A375 (cell line): Measurements from ENCODE around the gene CAVIN1. TPM values are rescaled to one million over a fixed set of nuclear protein-coding genes. Genes with fewer than 3 reads are reported as not detected.

Experiments
- small RNA-seq: library from RNA; depleted of rRNA; stranded (forward); fragments of <200 nt; gene quantifications from one replicate; pipeline ENCODE3, GENCODE V24; 2014
- total RNA-seq: library from RNA; depleted of rRNA; stranded (reverse); fragments of >200 nt; shearing (Covaris generic); gene quantifications from 2 replicates; pipeline ENCODE4 v1.2.3, GENCODE V29; 2014; rRNA removed

The CAVIN1 gene, protein sequence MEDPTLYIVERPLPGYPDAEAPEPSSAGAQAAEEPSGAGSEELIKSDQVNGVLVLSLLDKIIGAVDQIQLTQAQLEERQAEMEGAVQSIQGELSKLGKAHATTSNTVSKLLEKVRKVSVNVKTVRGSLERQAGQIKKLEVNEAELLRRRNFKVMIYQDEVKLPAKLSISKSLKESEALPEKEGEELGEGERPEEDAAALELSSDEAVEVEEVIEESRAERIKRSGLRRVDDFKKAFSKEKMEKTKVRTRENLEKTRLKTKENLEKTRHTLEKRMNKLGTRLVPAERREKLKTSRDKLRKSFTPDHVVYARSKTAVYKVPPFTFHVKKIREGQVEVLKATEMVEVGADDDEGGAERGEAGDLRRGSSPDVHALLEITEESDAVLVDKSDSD
- total RNA-seq = 257 and 264 TPM in 2 replicates

DNA sequence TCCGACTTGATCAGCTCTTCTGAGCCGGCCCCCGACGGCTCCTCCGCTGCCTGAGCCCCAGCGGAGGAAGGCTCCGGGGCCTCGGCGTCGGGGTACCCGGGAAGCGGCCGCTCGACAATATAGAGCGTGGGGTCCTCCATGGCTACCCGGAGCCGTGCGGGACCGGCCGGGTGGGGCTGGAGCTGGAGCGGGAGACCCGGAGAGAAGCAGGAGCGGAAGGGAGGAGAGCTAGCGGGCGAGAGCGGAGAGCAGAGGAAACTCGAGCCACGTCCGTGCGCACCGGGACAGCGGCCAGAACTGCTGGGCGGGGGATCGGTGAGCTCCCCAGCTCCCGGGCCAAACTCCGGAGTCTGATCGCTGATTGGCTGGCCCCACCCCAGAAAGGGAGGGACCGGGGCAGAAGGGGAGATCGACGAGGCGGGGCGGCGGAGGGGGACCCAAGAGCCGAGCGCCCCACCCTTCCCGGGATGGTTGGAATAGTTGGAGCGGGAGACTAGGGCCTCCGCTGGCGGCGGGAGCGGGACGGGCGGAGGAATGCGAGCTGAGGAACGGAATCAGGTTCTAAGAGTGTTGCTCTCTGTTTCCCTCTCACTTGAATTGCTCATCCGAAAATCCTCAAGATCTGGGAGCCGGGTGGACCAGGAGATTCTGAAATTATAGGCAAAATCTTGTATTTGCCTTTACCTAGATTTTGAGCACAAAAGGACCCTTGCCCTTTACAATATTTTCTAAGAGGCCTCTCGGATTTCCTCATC is at the start of gene CAVIN1:
TSS of gene CAVIN1 (minus strand) at position 299 of the 755 bp plus-strand sequence. CDS start at position 140, 159 bp downstream.

DNA sequence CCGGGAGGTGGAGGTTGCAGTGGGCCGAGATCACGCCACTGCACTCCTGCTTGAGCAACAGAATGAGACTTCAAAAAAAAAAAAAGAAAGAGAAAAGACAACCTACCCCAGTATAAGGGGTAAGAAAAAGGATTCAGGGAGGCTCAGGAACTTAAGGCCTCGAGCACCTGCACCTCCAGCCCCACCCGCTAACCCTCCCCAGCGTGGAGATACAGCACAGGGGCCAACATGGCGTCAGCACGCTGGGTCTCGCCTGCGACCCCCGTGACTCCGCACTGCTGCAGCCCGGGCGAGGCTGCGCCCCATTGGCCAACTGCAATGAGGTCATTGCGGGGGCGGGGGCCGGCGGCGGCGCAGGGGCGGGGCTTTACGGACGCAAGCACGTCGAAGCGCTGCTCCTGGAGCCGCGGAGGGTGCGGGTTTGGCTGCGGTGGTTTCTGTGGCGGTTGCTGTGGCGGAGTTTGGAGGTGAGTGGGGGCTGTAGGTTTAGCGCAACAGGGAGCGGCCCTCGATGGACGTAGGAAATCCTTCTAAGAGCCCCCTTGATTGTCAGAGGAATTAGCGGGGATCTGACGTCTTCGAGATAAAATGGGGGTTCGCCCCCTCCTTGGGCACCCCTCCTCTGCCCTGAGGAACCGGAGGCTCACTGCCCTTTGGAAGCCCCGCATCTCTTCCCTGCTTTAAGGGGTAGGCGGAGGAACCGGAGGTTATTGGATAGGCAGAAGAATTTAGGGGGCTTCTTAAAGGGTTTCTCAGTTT is 35.6 kb upstream of the CAVIN1 start, which contains the start of gene ATP6V0A1:
TSS of gene ATP6V0A1 (plus strand) at position 382 of the 759 bp plus-strand sequence. CDS start 2,017 bp downstream, outside the sequence.

DNA sequence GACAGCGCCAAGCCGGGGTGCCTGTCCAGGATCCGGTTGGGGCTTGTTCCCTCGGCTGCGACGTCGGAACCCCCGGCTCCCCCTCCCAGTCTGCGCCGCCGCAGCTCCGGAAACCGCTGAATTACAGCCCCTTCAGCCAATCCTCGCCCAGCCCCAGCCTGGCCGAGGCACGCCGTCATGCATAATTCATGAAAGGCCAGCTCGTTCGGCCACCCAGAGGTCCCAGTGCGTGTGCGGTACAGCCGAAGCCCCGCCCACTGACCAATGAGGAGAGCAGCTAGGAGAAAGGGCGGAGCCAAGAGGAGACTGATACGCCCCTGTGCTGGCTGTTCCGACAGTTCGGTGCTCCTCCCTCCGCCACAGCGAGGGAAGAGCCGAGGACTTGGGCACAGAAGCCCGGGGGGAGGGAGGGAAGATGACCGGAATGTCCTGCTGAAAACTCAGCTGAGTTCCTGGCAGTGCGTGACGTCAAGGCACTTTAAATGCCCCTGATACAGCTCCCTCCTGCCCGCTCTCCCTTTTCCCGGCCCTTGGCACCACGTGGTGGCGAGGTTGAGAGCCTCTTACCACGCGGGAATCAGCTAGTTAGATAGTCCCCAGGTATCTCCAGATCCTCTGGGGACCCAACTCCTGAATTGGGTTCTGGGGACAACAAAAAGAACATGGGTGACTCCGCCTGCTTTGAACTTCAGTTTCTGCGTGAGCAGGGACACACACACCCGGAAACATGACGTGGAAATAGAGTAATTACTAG is 34.5 kb downstream of the CAVIN1 start, which contains the start of gene STAT3:
TSS of gene STAT3 (minus strand) at position 62 of the 754 bp plus-strand sequence. CDS start 39,926 bp downstream, outside the sequence.

Small RNA genes within 50 kb of the gene (small RNA-seq; reads per million reads assigned to genes)
- gene RNU7-97P = not detected

Other genes with a start within 250 kb of the CAVIN1 start
- gene KCNH4, start 242.1 kb downstream of the CAVIN1 start, total RNA-seq = 0.03 and 0.04 TPM in 2 replicates
- not detected in 2 replicates for gene HCRT, start 237.8 kb downstream of the CAVIN1 start, total RNA-seq
- 17.3 and 20.4 TPM in 2 replicates for gene GHDC, start 228.8 kb downstream of the CAVIN1 start, total RNA-seq
- gene STAT5B, start 146.9 kb downstream of the CAVIN1 start, total RNA-seq = 25.1 and 27.2 TPM in 2 replicates
- gene STAT5A, start 134.8 kb downstream of the CAVIN1 start, total RNA-seq = 25.4 and 27.8 TPM in 2 replicates
- gene STAT3, start 34.8 kb downstream of the CAVIN1 start, total RNA-seq = 43.0 and 47.5 TPM in 2 replicates
- 22.3 and 26.5 TPM in 2 replicates for gene ATP6V0A1, start 35.6 kb upstream of the CAVIN1 start, total RNA-seq
- gene NAGLU, start 113.0 kb upstream of the CAVIN1 start, total RNA-seq = 31.4 and 37.1 TPM in 2 replicates
- 3.8 and 5.0 TPM in 2 replicates for gene HSD17B1, start 129.7 kb upstream of the CAVIN1 start, total RNA-seq
- 57.8 and 67.7 TPM in 2 replicates for gene COASY, start 138.9 kb upstream of the CAVIN1 start, total RNA-seq
- 45.8 and 51.8 TPM in 2 replicates for gene MLX, start 143.8 kb upstream of the CAVIN1 start, total RNA-seq
- 46.8 and 48.6 TPM in 2 replicates for gene PSMC3IP, start 154.5 kb upstream of the CAVIN1 start, total RNA-seq
- 23.0 and 23.5 TPM in 2 replicates for gene RETREG3, start 186.1 kb upstream of the CAVIN1 start, total RNA-seq
- 112 and 124 TPM in 2 replicates for gene TUBG1, start 186.4 kb upstream of the CAVIN1 start, total RNA-seq
- gene TUBG2, start 236.0 kb upstream of the CAVIN1 start, total RNA-seq = 14.8 and 15.7 TPM in 2 replicates